ENCODE results near the gene ATP9B.

Gene ATP9B

GRCh38 chr18:79272916-79273315 lies 203.7 kb downstream of the ATP9B start:
- Histone ChIP-seq H3K36me3 (no peaks in the 10 kb centered on the region), H3K27me3 (ENCODE audit: insufficient read depth, low read depth, severe bottlenecking) (no peaks in the 10 kb centered on the region), H3K4me3 (ENCODE audit: low read depth, low read length) (no peak overlapping the region), H3K27ac (no peak overlapping the region), H3K9me3 (ENCODE audit: severe bottlenecking) (no peaks in the 10 kb centered on the region)
- no peak for TF ChIP-seq CTCF (IDR thresholded peaks at IDR 0.05; ENCODE audit: low read depth, low read length)
- DNase-seq, result no peak

- no peak for TF ChIP-seq CTCF (IDR thresholded peaks at IDR 0.05; ENCODE audit: low read depth, low read length)
- Histone ChIP-seq H3K27me3 (ENCODE audit: insufficient read depth, low read depth, severe bottlenecking) (no peaks in the 10 kb centered on the region), H3K27ac (no peak overlapping the region), H3K4me3 (ENCODE audit: low read depth, low read length) (no peak overlapping the region), H3K9me3 (ENCODE audit: severe bottlenecking) (no peaks in the 10 kb centered on the region), H3K36me3 (peaks cover 3% of the 10 kb centered on the region; the same call in 1 of the 2 replicates)
- no peak for DNase-seq
Measured at GRCh38 chr18:79274823-79275222, 205.6 kb downstream of the ATP9B start.

- H3K36me3 ChIP-seq, result peaks cover 3% of the 10 kb centered on the region; the same call in 1 of the 2 replicates
- no peak for TF ChIP-seq CTCF (IDR thresholded peaks at IDR 0.05; ENCODE audit: low read depth, low read length)
- no peaks in the 10 kb centered on the region for H3K9me3 ChIP-seq (ENCODE audit: severe bottlenecking)
- H3K27ac ChIP-seq, result no peak overlapping the region
- DNase-seq, result no peak
- H3K27me3 ChIP-seq (ENCODE audit: insufficient read depth, low read depth, severe bottlenecking), result no peaks in the 10 kb centered on the region
- no peak overlapping the region for H3K4me3 ChIP-seq (ENCODE audit: low read depth, low read length)
Measured at GRCh38 chr18:79275461-79275860, 206.3 kb downstream of the ATP9B start.

- no peaks in the 10 kb centered on the region for H3K27me3 ChIP-seq (ENCODE audit: insufficient read depth, low read depth, severe bottlenecking)
- H3K9me3 ChIP-seq (ENCODE audit: severe bottlenecking), result no peaks in the 10 kb centered on the region
- DNase-seq, result no peak
- no peak overlapping the region for H3K27ac ChIP-seq
- no peak for TF ChIP-seq CTCF (IDR thresholded peaks at IDR 0.05; ENCODE audit: low read depth, low read length)
- H3K4me3 ChIP-seq (ENCODE audit: low read depth, low read length), result no peak overlapping the region
- peaks cover 3% of the 10 kb centered on the region; the same call in 1 of the 2 replicates for H3K36me3 ChIP-seq
Measured at GRCh38 chr18:79275992-79276391, 206.8 kb downstream of the ATP9B start.

GRCh38 chr18:79278896-79279295 lies 209.7 kb downstream of the ATP9B start:
- Histone ChIP-seq H3K36me3 (peaks cover 3% of the 10 kb centered on the region; the same call in 1 of the 2 replicates), H3K27me3 (ENCODE audit: insufficient read depth, low read depth, severe bottlenecking) (no peaks in the 10 kb centered on the region), H3K4me3 (ENCODE audit: low read depth, low read length) (no peak overlapping the region), H3K9me3 (ENCODE audit: severe bottlenecking) (no peaks in the 10 kb centered on the region), H3K27ac (no peak overlapping the region)
- no peak for DNase-seq
- TF ChIP-seq CTCF (IDR thresholded peaks at IDR 0.05; ENCODE audit: low read depth, low read length), result no peak

GRCh38 chr18:79283131-79283810 lies 214.1 kb downstream of the ATP9B start:
- no peak for TF ChIP-seq CTCF (IDR thresholded peaks at IDR 0.05; ENCODE audit: low read depth, low read length)
- DNase-seq, result no peak
- peaks cover 7% of the 10 kb centered on the region for H3K9me3 ChIP-seq (ENCODE audit: severe bottlenecking)
- H3K36me3 ChIP-seq, result peaks cover under 1% of the 10 kb centered on the region; the same call in 1 of the 2 replicates
- H3K27me3 ChIP-seq (ENCODE audit: insufficient read depth, low read depth, severe bottlenecking), result no peaks in the 10 kb centered on the region
- H3K27ac ChIP-seq, result no peak overlapping the region
- no peak overlapping the region for H3K4me3 ChIP-seq (ENCODE audit: low read depth, low read length)

Measured in WERI-Rb-1 (cell line).